HEK293 (cell line): ENCODE results near the gene BLOC1S4.

Experiments used
- CTCF ChIA-PET: fragments of 350-600 bp; formaldehyde crosslinking; extraction: SDS; loops from one replicate; lab custom pipeline; 2021; ENCODE audit warnings: antibody characterized with exemption; lab: Yijun Ruan, JAX
- POLR2A ChIA-PET: fragments of 300-600 bp; formaldehyde crosslinking; extraction: SDS; loops from one replicate; lab custom pipeline; 2020; ENCODE audit warnings: antibody characterized with exemption, inconsistent platforms; lab: Yijun Ruan, JAX
- H3K27ac ChIP-seq: fragments of 200-500 bp; sonication (Bioruptor generic); 2 replicates; pipeline ENCODE4 v1.5.1; 2014; ENCODE audit warnings: low read depth, low read length, control low read depth, inconsistent platforms; ENCODE audit errors: extremely low read depth
- H3K36me3 ChIP-seq, 2 experiments: fragments of 200-500 bp in 1 of 2; sonication (Bioruptor generic) in 1 of 2; 1 replicate in 1 of 2; 2 replicates in 1 of 2; pipeline ENCODE4 v1.5.1; 2014 to 2017; ENCODE audit warnings: inconsistent platforms in 2 of 2, low read length in 2 of 2; ENCODE audit not compliant: control insufficient read depth in 2 of 2, insufficient read depth in 1 of 2
- H3K4me1 ChIP-seq: fragments of 200-500 bp; sonication (Bioruptor generic); 2 replicates; pipeline ENCODE4 v1.5.1; 2014; ENCODE audit warnings: mild to moderate bottlenecking, low read length, inconsistent platforms; ENCODE audit not compliant: control insufficient read depth, insufficient read depth
- H3K4me3 ChIP-seq: 2 replicates; pipeline ENCODE4 v1.5.1; 2011; ENCODE audit warnings: low read depth, mild to moderate bottlenecking, control low read depth, low read length, moderate library complexity
- H3K9me3 ChIP-seq: fragments of 200-500 bp; sonication (Bioruptor generic); 2 replicates; pipeline ENCODE4 v1.5.1; 2014; ENCODE audit warnings: low read depth, low read length, inconsistent platforms; ENCODE audit not compliant: control insufficient read depth, insufficient read depth
- MEIS1 ChIP-seq: sonication (generic); formaldehyde crosslinking; IDR thresholded peaks from 2 replicates; pipeline ENCODE4 v1.8.1; 2022; ENCODE audit warnings: missing genetic modification reagents, mild to moderate bottlenecking, borderline replicate concordance
- OSR2 ChIP-seq: fragments of 450-650 bp; formaldehyde crosslinking; IDR thresholded peaks from 2 replicates; pipeline ENCODE4 v1.5.1; 2016; ENCODE audit warnings: missing biosample characterization, missing genetic modification characterization
- SCRT2 ChIP-seq: fragments of 450-650 bp; formaldehyde crosslinking; IDR thresholded peaks from 2 replicates; pipeline ENCODE4 v1.5.1; 2016; ENCODE audit warnings: missing biosample characterization, missing genetic modification characterization
- YY2 ChIP-seq: fragments of 450-650 bp; formaldehyde crosslinking; IDR thresholded peaks from 2 replicates; pipeline ENCODE4 v1.5.1; 2016; ENCODE audit warnings: missing biosample characterization, missing genetic modification characterization
- ZBTB1 ChIP-seq: fragments of 450-650 bp; formaldehyde crosslinking; IDR thresholded peaks from 2 replicates; pipeline ENCODE4 v1.5.1; 2016; ENCODE audit warnings: missing biosample characterization, missing genetic modification characterization
- ZBTB17 ChIP-seq: fragments of 450-650 bp; formaldehyde crosslinking; IDR thresholded peaks from 2 replicates; pipeline ENCODE4 v1.5.1; 2016; ENCODE audit warnings: missing biosample characterization, missing genetic modification characterization
- ZFP41 ChIP-seq: fragments of 450-650 bp; formaldehyde crosslinking; IDR thresholded peaks from 2 replicates; pipeline ENCODE4 v1.5.1; 2016; ENCODE audit warnings: missing biosample characterization, missing genetic modification characterization, borderline replicate concordance
- ZNF10 ChIP-seq: fragments of 450-650 bp; formaldehyde crosslinking; IDR thresholded peaks from 2 replicates; pipeline ENCODE4 v1.5.1; 2017; ENCODE audit warnings: missing biosample characterization, missing genetic modification characterization
- ZNF133 ChIP-seq: fragments of 450-650 bp; formaldehyde crosslinking; IDR thresholded peaks from 2 replicates; pipeline ENCODE4 v1.5.1; 2016; ENCODE audit warnings: missing biosample characterization, missing genetic modification characterization
- ZNF2 ChIP-seq: fragments of 450-650 bp; formaldehyde crosslinking; IDR thresholded peaks from 2 replicates; pipeline ENCODE4 v1.5.1; 2016; ENCODE audit warnings: missing biosample characterization, missing genetic modification characterization
- ZNF239 ChIP-seq: fragments of 450-650 bp; formaldehyde crosslinking; IDR thresholded peaks from 2 replicates; pipeline ENCODE4 v1.5.1; 2016; ENCODE audit warnings: missing biosample characterization, missing genetic modification characterization
- ZNF341 ChIP-seq: fragments of 450-650 bp; formaldehyde crosslinking; IDR thresholded peaks from 2 replicates; pipeline ENCODE4; 2016; ENCODE audit warnings: low read depth, missing biosample characterization, missing genetic modification characterization
- ZNF404 ChIP-seq: fragments of 450-650 bp; formaldehyde crosslinking; IDR thresholded peaks from 2 replicates; pipeline ENCODE4 v1.5.1; 2017; ENCODE audit warnings: missing biosample characterization, missing genetic modification characterization
- ZNF473 ChIP-seq: fragments of 450-650 bp; formaldehyde crosslinking; IDR thresholded peaks from 2 replicates; pipeline ENCODE4 v1.5.1; 2017; ENCODE audit warnings: missing biosample characterization, missing genetic modification characterization
- ZNF48 ChIP-seq: fragments of 450-650 bp; formaldehyde crosslinking; IDR thresholded peaks from 2 replicates; pipeline ENCODE4 v1.5.1; 2016; ENCODE audit warnings: missing biosample characterization, missing genetic modification characterization
- ZNF561 ChIP-seq: fragments of 450-650 bp; IDR thresholded peaks from 2 replicates; pipeline ENCODE4 v1.5.1; 2018; ENCODE audit warnings: missing biosample characterization, missing genetic modification characterization, borderline replicate concordance
- ZNF596 ChIP-seq: fragments of 450-650 bp; IDR thresholded peaks from 2 replicates; pipeline ENCODE4 v1.5.0; 2018; ENCODE audit warnings: missing biosample characterization, mild to moderate bottlenecking, missing genetic modification characterization, moderate library complexity
- ZNF777 ChIP-seq: fragments of 450-650 bp; formaldehyde crosslinking; IDR thresholded peaks from 2 replicates; pipeline ENCODE4 v1.5.1; 2017; ENCODE audit warnings: missing biosample characterization, missing genetic modification characterization, borderline replicate concordance
- ZSCAN16 ChIP-seq: fragments of 450-650 bp; formaldehyde crosslinking; IDR thresholded peaks from 2 replicates; pipeline ENCODE4 v1.5.1; 2016; ENCODE audit warnings: missing biosample characterization, missing genetic modification characterization
- TF ChIP-seq, protein P1 (sequence below): fragments of 450-650 bp; formaldehyde crosslinking; IDR thresholded peaks from 2 replicates; pipeline ENCODE4 v1.5.1; 2016; ENCODE audit warnings: missing biosample characterization, missing genetic modification characterization
- TF ChIP-seq, protein P2 (sequence below): fragments of 450-650 bp; formaldehyde crosslinking; IDR thresholded peaks from 2 replicates; pipeline ENCODE4 v1.5.1; 2017; ENCODE audit warnings: missing biosample characterization, missing genetic modification characterization
- TF ChIP-seq, protein P3 (sequence below): fragments of 450-650 bp; formaldehyde crosslinking; IDR thresholded peaks from 2 replicates; pipeline ENCODE4 v1.5.1; 2016; ENCODE audit warnings: missing biosample characterization, missing genetic modification characterization, borderline replicate concordance
- TF ChIP-seq, protein P4 (sequence below): fragments of 450-650 bp; formaldehyde crosslinking; IDR thresholded peaks from 2 replicates; pipeline ENCODE4 v1.5.1; 2016; ENCODE audit warnings: missing biosample characterization, missing genetic modification characterization
- TF ChIP-seq, protein P5 (sequence below): fragments of 450-650 bp; formaldehyde crosslinking; IDR thresholded peaks from 2 replicates; pipeline ENCODE4 v1.5.1; 2017; ENCODE audit warnings: missing biosample characterization, missing genetic modification characterization

The BLOC1S4 gene

DNA sequence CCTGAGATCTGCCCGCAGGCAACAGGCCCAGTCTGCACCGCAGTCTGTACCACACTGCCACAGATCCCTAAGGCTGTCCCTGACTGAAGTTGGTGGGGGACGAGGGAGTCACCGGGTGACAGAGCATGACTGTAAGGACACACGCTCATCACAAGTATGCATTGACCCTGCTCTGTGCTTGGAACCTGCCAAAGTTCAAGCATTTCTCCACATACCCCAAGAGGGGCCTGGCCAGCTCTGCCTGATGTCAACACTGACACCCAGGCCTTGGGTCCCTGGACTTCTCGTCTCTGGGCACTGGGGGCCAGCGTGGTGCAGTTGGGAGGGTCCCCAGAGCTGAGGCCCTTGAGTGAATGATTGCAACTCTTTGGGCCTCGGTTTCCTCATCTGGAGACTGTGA is 7.9 kb downstream of the BLOC1S4 start:
- Histone ChIP-seq H3K36me3 (no peaks in the 10 kb centered on the region; a peak in 1 of 3 replicates), H3K4me1 (no peaks in the 10 kb centered on the region), H3K4me3 (no peak overlapping the region), H3K9me3 (no peaks in the 10 kb centered on the region), H3K27ac (no peak overlapping the region)
- POLR2A ChIA-PET: no interaction called here
- CTCF ChIA-PET: interaction anchor here (0.6 kb wide), 1 partner anchor 464 kb away, joined by 6 read pairs; no protein-coding TSS in a partner anchor
- no peak for TF ChIP-seq ZBTB17
- TF ChIP-seq YY2 (tag by site-specific recombination): no peak
- TF ChIP-seq SCRT2 (tag by site-specific recombination): no peak
- TF ChIP-seq ZNF239 (tag by site-specific recombination): no peak
- TF ChIP-seq, protein P1, sequence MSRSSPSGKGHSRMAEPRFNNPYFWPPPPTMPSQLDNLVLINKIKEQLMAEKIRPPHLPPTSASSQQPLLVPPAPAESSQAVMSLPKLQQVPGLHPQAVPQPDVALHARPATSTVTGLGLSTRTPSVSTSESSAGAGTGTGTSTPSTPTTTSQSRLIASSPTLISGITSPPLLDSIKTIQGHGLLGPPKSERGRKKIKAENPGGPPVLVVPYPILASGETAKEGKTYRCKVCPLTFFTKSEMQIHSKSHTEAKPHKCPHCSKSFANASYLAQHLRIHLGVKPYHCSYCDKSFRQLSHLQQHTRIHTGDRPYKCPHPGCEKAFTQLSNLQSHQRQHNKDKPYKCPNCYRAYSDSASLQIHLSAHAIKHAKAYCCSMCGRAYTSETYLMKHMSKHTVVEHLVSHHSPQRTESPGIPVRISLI (tag by site-specific recombination): no peak
- no peak for TF ChIP-seq ZNF133
- no peak for TF ChIP-seq ZBTB1 (tag by site-specific recombination)
- no peak for TF ChIP-seq ZNF473
- TF ChIP-seq, protein P2, sequence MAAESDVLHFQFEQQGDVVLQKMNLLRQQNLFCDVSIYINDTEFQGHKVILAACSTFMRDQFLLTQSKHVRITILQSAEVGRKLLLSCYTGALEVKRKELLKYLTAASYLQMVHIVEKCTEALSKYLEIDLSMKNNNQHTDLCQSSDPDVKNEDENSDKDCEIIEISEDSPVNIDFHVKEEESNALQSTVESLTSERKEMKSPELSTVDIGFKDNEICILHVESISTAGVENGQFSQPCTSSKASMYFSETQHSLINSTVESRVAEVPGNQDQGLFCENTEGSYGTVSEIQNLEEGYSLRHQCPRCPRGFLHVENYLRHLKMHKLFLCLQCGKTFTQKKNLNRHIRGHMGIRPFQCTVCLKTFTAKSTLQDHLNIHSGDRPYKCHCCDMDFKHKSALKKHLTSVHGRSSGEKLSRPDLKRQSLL (tag by site-specific recombination): no peak
- TF ChIP-seq, protein P3, sequence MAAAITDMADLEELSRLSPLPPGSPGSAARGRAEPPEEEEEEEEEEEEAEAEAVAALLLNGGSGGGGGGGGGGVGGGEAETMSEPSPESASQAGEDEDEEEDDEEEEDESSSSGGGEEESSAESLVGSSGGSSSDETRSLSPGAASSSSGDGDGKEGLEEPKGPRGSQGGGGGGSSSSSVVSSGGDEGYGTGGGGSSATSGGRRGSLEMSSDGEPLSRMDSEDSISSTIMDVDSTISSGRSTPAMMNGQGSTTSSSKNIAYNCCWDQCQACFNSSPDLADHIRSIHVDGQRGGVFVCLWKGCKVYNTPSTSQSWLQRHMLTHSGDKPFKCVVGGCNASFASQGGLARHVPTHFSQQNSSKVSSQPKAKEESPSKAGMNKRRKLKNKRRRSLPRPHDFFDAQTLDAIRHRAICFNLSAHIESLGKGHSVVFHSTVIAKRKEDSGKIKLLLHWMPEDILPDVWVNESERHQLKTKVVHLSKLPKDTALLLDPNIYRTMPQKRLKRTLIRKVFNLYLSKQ: no peak
- no peak for TF ChIP-seq ZSCAN16
- TF ChIP-seq, protein P4, sequence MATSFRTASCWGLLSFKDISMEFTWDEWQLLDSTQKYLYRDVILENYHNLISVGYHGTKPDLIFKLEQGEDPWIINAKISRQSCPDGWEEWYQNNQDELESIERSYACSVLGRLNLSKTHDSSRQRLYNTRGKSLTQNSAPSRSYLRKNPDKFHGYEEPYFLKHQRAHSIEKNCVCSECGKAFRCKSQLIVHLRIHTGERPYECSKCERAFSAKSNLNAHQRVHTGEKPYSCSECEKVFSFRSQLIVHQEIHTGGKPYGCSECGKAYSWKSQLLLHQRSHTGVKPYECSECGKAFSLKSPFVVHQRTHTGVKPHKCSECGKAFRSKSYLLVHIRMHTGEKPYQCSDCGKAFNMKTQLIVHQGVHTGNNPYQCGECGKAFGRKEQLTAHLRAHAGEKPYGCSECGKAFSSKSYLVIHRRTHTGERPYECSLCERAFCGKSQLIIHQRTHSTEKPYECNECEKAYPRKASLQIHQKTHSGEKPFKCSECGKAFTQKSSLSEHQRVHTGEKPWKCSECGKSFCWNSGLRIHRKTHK (tag by site-specific recombination): no peak
- no peak for TF ChIP-seq ZNF10 (tag by site-specific recombination)
- no peak for TF ChIP-seq ZNF2 (tag by site-specific recombination)
- TF ChIP-seq, protein P5, sequence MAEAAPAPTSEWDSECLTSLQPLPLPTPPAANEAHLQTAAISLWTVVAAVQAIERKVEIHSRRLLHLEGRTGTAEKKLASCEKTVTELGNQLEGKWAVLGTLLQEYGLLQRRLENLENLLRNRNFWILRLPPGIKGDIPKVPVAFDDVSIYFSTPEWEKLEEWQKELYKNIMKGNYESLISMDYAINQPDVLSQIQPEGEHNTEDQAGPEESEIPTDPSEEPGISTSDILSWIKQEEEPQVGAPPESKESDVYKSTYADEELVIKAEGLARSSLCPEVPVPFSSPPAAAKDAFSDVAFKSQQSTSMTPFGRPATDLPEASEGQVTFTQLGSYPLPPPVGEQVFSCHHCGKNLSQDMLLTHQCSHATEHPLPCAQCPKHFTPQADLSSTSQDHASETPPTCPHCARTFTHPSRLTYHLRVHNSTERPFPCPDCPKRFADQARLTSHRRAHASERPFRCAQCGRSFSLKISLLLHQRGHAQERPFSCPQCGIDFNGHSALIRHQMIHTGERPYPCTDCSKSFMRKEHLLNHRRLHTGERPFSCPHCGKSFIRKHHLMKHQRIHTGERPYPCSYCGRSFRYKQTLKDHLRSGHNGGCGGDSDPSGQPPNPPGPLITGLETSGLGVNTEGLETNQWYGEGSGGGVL: no peak
- TF ChIP-seq OSR2 (tag by site-specific recombination): no peak
- no peak for TF ChIP-seq ZNF341 (tag by site-specific recombination)
- TF ChIP-seq ZNF48: no peak
- no peak for TF ChIP-seq ZNF404 (tag by site-specific recombination)

DNA sequence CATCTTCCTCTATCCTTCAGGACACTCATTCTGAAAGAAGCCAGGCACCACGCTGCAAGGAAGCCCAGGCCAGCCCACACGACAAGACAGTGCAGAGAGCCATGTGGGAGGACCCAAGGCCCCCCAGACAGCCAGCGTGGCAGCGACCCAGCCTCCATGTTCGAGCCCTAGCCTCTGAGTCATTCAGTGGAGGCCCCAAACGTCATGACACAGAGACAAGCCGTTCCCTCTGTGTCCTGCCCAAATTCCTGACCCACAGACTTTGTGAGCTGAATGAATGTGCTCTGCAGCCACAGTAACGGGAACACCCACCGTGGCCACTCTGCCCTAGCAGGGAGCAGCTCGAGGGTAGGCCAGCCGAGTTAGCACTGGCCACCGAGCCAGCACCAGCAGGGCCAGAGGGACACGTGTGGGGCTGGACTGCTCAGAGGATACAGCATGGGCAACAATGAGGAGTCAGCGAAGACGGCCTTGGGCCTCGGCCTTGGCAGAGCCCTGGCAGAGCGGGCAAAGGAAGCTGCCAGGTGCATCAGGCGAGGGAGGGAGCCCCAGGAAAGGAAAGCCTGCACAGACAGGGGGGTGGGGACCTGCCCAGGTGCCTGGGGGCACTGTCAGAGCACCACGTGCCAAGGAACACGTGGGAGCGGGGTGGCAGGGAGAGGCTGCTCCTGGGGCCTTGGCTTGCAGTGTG is 8.6 kb downstream of the BLOC1S4 start:
- ChIA-PET CTCF (interaction anchor here (0.6 kb wide), 1 partner anchor 463 kb away, joined by 6 read pairs; no protein-coding TSS in a partner anchor), POLR2A (interaction anchor here (0.6 kb wide), 1 partner anchor 344 kb away, joined by 3 read pairs; no protein-coding TSS in a partner anchor)

More for the DNA sequence above, 8.6 kb downstream of the BLOC1S4 start:
- Histone ChIP-seq H3K4me1 (no peaks in the 10 kb centered on the region), H3K27ac (no peak overlapping the region)
- TF ChIP-seq ZFP41 (tag by site-specific recombination) (no peak), MEIS1 (CRISPR knock-in tag) (no peak), ZNF596 (tag by site-specific recombination) (no peak), ZNF561 (tag by site-specific recombination) (no peak), ZNF777 (tag by site-specific recombination) (no peak)
- TF ChIP-seq, all 188 proteins: peak for 0
- Histone ChIP-seq H3K4me3 (no peak overlapping the region), H3K36me3 (no peaks in the 10 kb centered on the region), H3K9me3 (no peaks in the 10 kb centered on the region)
